ENCODE data around the gene FOXF1.

Gene FOXF1

DNA sequence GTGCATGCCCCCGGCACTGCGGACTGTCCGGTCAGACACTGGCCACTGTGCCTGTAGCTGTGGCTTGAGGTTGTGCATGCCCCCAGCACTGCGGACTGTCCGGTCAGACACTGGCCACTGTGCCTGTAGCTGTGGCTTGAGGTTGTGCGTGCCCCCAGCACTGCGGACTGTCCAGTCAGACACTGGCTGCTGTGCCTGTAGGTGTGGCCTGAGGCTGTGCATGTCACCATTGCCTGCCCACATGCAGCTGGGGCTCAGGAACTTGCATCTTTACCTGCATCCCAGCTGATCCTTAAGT, 39.5 kb downstream of the FOXF1 start:
- H3K4me3 ChIP-seq (ENCODE audit: low read length): no peak overlapping the region
- TF ChIP-seq, protein P1, sequence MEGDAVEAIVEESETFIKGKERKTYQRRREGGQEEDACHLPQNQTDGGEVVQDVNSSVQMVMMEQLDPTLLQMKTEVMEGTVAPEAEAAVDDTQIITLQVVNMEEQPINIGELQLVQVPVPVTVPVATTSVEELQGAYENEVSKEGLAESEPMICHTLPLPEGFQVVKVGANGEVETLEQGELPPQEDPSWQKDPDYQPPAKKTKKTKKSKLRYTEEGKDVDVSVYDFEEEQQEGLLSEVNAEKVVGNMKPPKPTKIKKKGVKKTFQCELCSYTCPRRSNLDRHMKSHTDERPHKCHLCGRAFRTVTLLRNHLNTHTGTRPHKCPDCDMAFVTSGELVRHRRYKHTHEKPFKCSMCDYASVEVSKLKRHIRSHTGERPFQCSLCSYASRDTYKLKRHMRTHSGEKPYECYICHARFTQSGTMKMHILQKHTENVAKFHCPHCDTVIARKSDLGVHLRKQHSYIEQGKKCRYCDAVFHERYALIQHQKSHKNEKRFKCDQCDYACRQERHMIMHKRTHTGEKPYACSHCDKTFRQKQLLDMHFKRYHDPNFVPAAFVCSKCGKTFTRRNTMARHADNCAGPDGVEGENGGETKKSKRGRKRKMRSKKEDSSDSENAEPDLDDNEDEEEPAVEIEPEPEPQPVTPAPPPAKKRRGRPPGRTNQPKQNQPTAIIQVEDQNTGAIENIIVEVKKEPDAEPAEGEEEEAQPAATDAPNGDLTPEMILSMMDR (IDR thresholded peaks at IDR 0.05; ENCODE audit: insufficient read depth, low read depth, low read length, missing control alignments): no peak
- no peak for DNase-seq (ENCODE audit: low read depth)

DNA sequence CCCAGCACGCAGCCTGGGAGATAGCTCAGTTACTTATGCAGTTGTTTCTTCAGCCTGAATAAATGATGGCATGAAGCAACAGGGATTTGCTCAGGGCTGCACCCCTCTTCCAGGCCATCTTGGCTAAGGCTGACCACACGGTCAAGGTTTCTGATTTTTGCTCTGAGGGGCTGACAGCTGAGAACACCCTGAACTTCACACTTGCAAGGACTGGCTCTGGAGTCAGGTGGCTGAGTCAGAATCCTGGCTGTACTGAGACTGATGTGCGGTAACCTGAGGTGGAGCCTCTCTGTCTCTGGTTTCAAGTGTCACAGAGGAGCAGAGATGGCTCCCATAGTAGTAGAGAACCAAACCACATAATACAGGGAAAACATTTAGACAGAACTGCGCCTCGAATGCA, 40.0 kb downstream of the FOXF1 start:
- H3K4me3 ChIP-seq (ENCODE audit: low read length): no peak overlapping the region
- DNase-seq (ENCODE audit: low read depth): no peak
- TF ChIP-seq, protein P1 (IDR thresholded peaks at IDR 0.05; ENCODE audit: insufficient read depth, low read depth, low read length, missing control alignments): no peak

DNA sequence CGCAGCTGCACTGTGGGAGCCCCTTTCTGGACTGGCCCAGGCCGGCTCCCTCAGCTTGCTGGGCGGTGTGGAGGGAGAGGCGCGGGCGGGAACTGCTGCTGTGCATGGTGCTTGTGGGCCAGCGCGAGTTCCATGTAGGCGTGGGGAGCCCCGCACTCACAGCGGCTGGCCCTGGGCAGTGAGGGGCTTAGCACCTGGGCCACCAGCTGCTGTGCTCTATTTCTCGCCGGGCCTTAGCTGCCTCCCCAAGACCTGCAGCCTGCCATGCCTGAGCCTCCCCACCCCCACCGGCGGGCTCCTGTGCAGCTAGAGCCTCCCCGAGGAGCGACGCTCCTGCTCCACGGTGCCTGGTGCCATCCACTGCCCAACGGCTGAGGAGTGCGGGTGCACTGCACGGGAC, 43.0 kb downstream of the FOXF1 start:
- no peak overlapping the region for H3K4me3 ChIP-seq (ENCODE audit: low read length)
- DNase-seq (ENCODE audit: low read depth): no peak
- TF ChIP-seq, protein P1 (IDR thresholded peaks at IDR 0.05; ENCODE audit: insufficient read depth, low read depth, low read length, missing control alignments): no peak

DNA sequence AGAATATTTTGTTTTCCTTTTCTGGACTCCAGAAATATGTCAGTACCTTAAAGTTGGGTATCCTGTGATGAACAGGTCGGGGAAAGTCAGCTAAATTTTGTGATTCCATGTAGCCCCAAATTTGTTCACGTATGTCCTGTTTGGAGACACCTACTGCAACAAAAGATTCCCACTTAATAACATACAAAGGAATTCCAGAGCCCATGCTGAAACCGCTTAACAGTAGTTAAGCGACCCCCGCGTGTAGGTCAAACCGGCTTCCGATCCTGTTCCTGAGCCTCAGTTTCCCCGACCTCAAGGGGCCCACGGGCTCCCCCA, 44.2 kb downstream of the FOXF1 start:
- TF ChIP-seq, protein P1 (IDR thresholded peaks at IDR 0.05; ENCODE audit: insufficient read depth, low read depth, low read length, missing control alignments): no peak
- no peak for DNase-seq (ENCODE audit: low read depth)
- H3K4me3 ChIP-seq (ENCODE audit: low read length): peak overlapping the region; percentile 99

DNA sequence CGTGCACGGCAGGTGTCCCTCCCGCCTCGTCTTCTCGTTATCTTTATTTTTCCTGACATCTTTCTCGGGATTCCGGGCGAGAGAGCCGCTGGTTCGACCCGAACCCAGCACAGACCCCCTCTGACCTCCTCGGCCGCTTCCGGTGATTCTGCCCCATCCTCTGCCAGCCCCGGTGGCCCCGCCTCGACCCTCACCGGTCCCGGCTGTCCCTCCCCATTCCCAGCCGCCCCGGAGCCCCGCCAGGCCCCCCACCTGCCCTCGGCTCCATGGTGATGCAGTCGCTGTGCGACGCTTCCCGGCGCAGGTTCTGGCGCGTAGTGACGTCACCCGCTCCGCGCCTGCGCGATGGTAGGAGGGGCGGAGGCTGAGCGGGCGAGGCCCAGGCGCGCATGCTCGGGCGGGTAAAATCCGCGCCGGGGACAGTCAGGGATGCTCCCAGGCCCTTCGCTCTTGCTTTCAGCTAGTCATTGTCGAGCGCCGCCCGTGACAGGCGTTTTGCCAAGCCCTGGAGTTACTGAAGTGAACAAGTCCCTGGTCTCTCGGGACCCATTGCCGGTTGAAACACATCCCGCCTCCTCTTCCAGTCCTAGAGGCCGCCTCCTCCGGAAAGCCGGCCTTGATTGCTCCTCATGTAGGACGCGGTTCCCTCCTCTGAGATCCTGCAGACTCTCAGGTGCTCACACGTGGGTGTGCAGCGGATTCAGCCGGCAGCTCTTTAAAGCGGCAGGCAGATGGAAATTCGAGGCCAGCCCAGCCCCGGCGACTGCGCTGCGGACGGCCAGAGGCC, 44.8 kb downstream of the FOXF1 start, which contains the start of gene MTHFSD:
Gene MTHFSD, minus strand, starts transcription at position 319 of the 787 bp plus-strand sequence. Its CDS starts 51 bp downstream, at position 268.
- peak; percentile 92 for DNase-seq (ENCODE audit: low read depth)
- peak within 1 kb of the TSS; percentile 99 for H3K4me3 ChIP-seq (ENCODE audit: low read length)
- TF ChIP-seq, protein P1 (IDR thresholded peaks at IDR 0.05; ENCODE audit: insufficient read depth, low read depth, low read length, missing control alignments): no peak

DNA sequence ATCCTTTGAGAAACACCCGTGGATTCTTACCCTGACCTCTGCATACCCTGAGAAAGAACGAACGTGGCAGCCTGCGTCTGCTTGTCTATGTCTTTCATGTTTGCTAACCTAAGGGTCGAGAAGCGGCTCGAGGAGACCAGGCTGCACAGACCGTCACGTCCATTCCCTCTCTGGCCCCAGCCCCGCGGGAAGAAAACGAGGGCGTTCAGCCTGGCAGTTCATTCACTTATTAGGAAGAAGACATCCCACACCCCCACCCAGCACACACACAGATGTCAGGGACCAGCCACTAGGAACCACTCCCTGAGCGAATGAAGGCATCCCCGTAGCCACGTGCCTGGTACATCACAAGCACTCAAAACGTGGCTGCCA, 45.4 kb downstream of the FOXF1 start:
- peak overlapping the region; percentile 99 for H3K4me3 ChIP-seq (ENCODE audit: low read length)
- TF ChIP-seq, protein P1 (IDR thresholded peaks at IDR 0.05; ENCODE audit: insufficient read depth, low read depth, low read length, missing control alignments): no peak
- DNase-seq (ENCODE audit: low read depth): no peak

DNA sequence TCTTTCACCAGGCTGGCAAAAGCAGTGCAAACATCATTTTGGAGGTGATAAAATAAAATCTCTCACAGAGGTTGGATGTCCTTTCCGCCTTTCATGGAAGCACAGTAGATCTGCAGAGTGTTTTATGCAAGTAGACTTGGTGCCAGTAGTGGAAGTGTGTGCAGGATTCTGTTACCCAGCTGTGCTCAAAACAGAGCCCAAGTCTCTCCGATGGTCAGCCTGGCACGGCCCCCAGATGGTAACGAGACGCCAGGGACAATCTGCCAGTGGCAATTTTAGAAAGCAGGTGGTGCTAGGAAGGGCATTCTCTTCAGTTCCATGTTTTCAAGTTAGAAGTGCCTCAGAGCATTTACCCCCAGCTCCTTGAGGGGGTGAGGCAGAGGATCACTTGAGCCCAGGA, 46.2 kb downstream of the FOXF1 start:
- no peak for DNase-seq (ENCODE audit: low read depth)
- H3K4me3 ChIP-seq (ENCODE audit: low read length): no peak overlapping the region
- TF ChIP-seq, protein P1 (IDR thresholded peaks at IDR 0.05; ENCODE audit: insufficient read depth, low read depth, low read length, missing control alignments): no peak
